ENCODE results near the gene GLUL.
"Not testable (repeated sequence)": the region's sequence is repeated elsewhere in the genome, so short reads cannot be mapped to it uniquely, and the experiment has no call there.

The GLUL gene

DNA sequence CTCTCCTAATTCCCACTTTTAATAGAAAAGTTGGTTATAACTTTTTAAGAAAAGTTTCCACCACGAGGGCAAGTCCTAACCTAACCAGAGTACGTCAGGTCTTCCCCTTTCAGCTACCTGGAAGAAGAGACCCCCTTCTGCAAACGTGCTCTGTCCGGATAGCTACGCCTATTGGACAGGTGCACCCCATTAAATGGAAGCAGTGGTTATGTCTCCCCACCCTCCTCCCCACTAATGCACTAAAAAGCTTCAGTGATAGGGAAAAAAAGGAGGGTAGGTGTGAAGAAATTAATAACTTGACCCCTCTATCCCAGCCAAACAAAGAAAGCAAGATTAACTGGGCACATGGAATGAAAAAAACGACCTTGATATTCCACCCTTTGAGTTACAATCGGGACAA, 7.7 kb downstream of the GLUL start:
- Histone ChIP-seq H3K9ac (ENCODE audit: low read depth, low read length) (no peak overlapping the region), H3K27ac (ENCODE audit: low read depth, low read length) (no peak overlapping the region), H3K4me3 (ENCODE audit: low read depth, low read length) (no peak overlapping the region), H3K27me3 (ENCODE audit: control insufficient read depth, insufficient read depth, low read length) (no peaks in the 10 kb centered on the region), H3K4me1 (ENCODE audit: control insufficient read depth, insufficient read depth, low read length) (no peaks in the 10 kb centered on the region; the same call in 1 of the 2 replicates), H3K9me3 (ENCODE audit: control insufficient read depth, insufficient read depth, low read length) (no peaks in the 10 kb centered on the region), H3K36me3 (ENCODE audit: control insufficient read depth, insufficient read depth, low read length) (peaks cover 78% of the 10 kb centered on the region)

DNA sequence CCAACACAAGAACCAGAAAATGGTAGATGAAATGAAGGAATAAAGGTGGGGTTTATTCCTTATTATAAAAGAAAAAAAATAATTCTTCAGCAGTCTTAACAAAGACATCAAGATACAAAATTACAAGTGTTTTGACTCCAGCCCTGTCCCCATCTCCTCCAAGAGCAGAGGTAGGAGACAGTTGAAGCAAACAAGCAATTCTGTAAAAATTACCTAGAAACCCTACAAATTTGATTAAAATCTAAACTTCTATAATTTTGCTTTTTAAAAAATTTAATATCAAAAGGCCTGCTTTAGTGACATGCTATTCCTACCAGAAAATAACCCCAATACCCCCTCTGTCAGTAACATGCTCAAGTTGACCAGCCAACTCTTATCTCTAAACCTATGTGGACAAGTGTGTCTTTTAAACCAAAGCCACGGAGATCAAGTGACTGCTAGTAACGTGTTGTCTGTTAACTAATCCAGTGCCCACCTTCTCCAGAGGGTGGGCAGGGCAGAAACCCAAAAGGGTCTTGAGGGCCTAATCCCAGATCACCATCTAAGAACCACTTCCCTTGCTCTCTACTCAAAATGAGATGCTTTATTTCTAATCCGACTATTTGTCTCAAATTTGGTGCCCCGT, 8.4 kb downstream of the GLUL start:
- Histone ChIP-seq H3K9me3 (ENCODE audit: control insufficient read depth, insufficient read depth, low read length) (no peaks in the 10 kb centered on the region), H3K36me3 (ENCODE audit: control insufficient read depth, insufficient read depth, low read length) (peaks cover 70% of the 10 kb centered on the region), H3K27me3 (ENCODE audit: control insufficient read depth, insufficient read depth, low read length) (no peaks in the 10 kb centered on the region), H3K4me3 (ENCODE audit: low read depth, low read length) (no peak overlapping the region), H3K9ac (ENCODE audit: low read depth, low read length) (no peak overlapping the region), H3K27ac (ENCODE audit: low read depth, low read length) (no peak overlapping the region), H3K4me1 (ENCODE audit: control insufficient read depth, insufficient read depth, low read length) (no peaks in the 10 kb centered on the region)

DNA sequence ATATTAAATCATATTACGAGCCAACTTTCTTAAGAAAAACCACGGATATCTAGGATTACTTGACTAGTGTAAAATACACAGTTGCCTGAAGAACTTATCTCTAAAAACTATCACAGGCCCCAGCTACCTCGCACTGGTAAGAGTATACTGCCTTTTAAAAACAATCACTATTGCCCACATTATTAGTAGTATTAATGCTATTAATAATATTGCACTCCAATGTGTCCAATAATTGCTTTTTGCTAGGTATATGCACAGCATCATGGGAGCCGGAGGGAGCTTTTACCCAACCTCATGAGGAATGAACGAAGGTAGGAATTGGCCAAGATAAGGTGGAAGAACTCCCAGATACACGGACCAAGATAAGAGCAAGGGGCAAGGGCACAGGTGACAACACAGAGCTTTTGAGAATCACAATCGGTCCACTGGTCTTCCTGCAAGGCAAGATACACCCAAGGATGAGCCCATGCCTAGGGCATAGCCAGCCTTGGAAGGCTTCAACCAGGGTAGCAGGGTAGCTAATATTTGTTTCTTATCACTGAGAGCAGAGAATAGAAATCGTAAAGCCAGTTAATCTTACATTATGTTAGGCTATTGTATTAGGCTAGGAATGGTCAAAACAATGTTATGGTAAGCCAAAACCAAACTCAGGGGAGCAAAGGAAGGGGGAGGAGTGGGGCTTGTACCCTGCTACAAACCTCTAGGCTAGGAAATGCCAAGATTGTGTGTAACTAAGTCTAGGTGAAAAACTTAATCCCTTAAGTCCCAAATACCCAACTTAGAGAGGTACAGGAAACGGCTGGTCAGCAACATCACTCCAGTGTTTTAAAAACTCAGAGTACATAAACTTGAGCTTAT, 9.4 kb downstream of the GLUL start:
- Histone ChIP-seq H3K27ac (ENCODE audit: low read depth, low read length) (no peak overlapping the region), H3K36me3 (ENCODE audit: control insufficient read depth, insufficient read depth, low read length) (peaks cover 61% of the 10 kb centered on the region), H3K4me1 (ENCODE audit: control insufficient read depth, insufficient read depth, low read length) (no peaks in the 10 kb centered on the region), H3K9ac (ENCODE audit: low read depth, low read length) (no peak overlapping the region), H3K4me3 (ENCODE audit: low read depth, low read length) (no peak overlapping the region), H3K9me3 (ENCODE audit: control insufficient read depth, insufficient read depth, low read length) (no peaks in the 10 kb centered on the region), H3K27me3 (ENCODE audit: control insufficient read depth, insufficient read depth, low read length) (no peaks in the 10 kb centered on the region)

DNA sequence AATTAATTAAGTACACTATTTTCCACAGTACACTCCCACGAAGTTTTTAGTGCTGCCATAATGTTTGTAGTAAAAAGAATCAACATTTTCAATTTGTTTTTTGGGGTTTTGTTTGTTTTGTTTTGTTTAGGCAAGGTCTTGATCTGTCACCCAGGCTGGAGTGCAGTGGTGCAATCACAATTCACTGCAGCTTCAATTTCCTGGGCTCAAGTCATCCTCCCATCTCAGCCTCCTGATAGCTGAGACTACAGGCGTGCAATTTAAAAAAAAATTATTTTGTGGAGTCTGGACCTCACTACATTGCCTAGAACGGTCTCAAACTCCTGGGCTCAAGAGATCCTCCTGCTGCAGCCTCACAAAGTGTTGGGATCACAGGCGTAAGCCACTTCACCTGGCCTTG, 11.4 kb downstream of the GLUL start:
- H3K36me3 ChIP-seq (ENCODE audit: control insufficient read depth, insufficient read depth, low read length), result peaks cover 41% of the 10 kb centered on the region
- H3K9me3 ChIP-seq (ENCODE audit: control insufficient read depth, insufficient read depth, low read length), result no peaks in the 10 kb centered on the region
- no peak overlapping the region for H3K9ac ChIP-seq (ENCODE audit: low read depth, low read length)
- no peak overlapping the region for H3K27ac ChIP-seq (ENCODE audit: low read depth, low read length)
- no peaks in the 10 kb centered on the region for H3K4me1 ChIP-seq (ENCODE audit: control insufficient read depth, insufficient read depth, low read length)
- H3K27me3 ChIP-seq (ENCODE audit: control insufficient read depth, insufficient read depth, low read length), result no peaks in the 10 kb centered on the region
- no peak overlapping the region for H3K4me3 ChIP-seq (ENCODE audit: low read depth, low read length)

DNA sequence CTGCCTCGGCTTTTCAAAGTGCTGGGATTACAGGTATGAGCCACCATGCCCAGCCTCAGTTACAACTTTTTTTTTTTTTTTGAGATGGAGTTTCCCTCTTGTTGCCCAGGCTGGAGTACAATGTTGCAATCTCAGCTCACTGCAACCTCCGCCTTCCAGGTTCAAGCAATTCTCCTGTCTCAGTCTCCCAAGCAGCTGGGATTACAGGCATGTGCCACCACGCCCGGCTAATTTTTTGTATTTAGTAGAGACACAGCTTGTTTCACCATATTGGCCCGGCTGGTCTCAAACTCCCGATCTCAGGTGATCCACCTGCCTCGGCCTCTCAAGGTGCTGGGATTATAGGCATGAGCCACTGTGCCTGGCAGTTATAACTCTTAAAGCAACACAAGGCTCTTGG, 11.8 kb downstream of the GLUL start:
- not testable (repeated sequence) for H3K27ac ChIP-seq (ENCODE audit: low read depth, low read length); H3K9me3 ChIP-seq (ENCODE audit: control insufficient read depth, insufficient read depth, low read length)

DNA sequence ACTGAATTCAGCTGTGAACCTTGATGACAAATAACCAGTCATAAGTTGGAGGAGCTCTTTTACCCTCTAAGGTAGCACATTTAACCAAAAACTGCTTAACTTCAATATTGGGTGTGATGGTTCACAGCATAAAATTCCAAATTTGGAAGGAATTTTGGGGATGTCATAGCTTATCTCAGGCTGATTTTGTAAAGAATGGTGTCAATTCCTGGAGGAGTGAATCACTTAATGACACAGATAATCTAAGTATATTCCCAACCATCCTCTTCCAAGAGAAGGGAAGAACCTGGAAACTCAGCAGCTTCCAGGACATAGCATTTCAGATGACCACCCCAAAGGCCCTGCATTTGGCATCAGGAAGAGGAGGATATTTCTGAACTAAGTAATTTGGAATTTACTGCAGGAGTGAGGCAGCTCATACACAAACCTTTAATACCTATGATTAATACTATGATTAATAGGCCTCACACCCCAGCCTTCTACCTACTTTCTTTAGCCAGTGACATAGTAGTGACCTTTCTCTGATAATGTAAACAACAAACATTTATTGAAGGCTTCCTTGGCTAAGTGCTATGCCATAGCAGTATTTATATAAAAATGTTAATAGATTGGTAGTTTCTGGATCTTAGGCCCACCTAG, 14.5 kb downstream of the GLUL start:
- no peak overlapping the region for H3K4me3 ChIP-seq (ENCODE audit: low read depth, low read length)
- H3K9ac ChIP-seq (ENCODE audit: low read depth, low read length), result no peak overlapping the region
- H3K9me3 ChIP-seq (ENCODE audit: control insufficient read depth, insufficient read depth, low read length), result no peaks in the 10 kb centered on the region
- H3K36me3 ChIP-seq (ENCODE audit: control insufficient read depth, insufficient read depth, low read length), result peaks cover 10% of the 10 kb centered on the region
- no peak overlapping the region for H3K27ac ChIP-seq (ENCODE audit: low read depth, low read length)
- no peaks in the 10 kb centered on the region for H3K4me1 ChIP-seq (ENCODE audit: control insufficient read depth, insufficient read depth, low read length)
- no peaks in the 10 kb centered on the region for H3K27me3 ChIP-seq (ENCODE audit: control insufficient read depth, insufficient read depth, low read length)

More for the DNA sequence above, 11.8 kb downstream of the GLUL start:
- H3K9ac ChIP-seq (ENCODE audit: low read depth, low read length); H3K4me3 ChIP-seq (ENCODE audit: low read depth, low read length); H3K27me3 ChIP-seq (ENCODE audit: control insufficient read depth, insufficient read depth, low read length); H3K4me1 ChIP-seq (ENCODE audit: control insufficient read depth, insufficient read depth, low read length): not testable (repeated sequence)
- peaks cover 37% of the 10 kb centered on the region for H3K36me3 ChIP-seq (ENCODE audit: control insufficient read depth, insufficient read depth, low read length)

DNA sequence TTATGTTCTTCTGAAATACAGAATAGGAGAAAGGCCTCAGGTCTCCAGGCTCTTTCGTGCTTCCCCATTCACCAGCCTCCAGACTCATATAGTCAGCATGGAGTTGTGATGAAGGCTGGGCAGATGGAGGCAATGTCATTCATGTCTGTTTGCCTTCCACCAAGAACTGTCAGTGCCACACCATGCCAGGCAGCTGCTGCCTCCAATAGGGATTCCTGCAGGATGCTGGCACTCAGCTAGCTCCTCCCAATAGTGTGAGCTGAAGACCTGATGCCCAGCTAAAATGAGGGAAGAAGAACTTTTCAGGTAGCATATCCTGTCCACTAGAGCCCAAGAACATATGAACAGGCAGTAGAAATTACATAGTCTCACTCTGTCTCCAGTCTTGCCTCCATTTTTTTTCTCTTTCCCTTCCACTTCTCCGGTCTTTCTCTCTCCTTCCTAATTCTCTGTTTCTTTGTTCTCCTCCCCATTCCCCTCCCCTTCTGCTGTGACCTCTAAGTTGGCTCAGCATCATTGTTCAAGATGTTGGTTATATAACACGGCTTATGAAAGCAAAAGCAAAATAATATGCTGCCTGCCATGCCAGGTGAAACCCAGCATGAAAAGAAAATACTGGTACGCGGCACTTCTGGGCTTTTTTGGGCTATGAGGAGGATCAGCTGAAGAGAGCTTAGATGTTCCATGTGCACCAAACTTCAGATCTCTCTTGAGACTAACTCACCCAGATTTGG, 17.3 kb downstream of the GLUL start:
- no peak overlapping the region for H3K9ac ChIP-seq (ENCODE audit: low read depth, low read length)
- H3K27ac ChIP-seq (ENCODE audit: low read depth, low read length), result no peak overlapping the region
- no peak overlapping the region for H3K4me3 ChIP-seq (ENCODE audit: low read depth, low read length)
- no peaks in the 10 kb centered on the region for H3K4me1 ChIP-seq (ENCODE audit: control insufficient read depth, insufficient read depth, low read length)
- no peaks in the 10 kb centered on the region for H3K9me3 ChIP-seq (ENCODE audit: control insufficient read depth, insufficient read depth, low read length)
- no peaks in the 10 kb centered on the region for H3K36me3 ChIP-seq (ENCODE audit: control insufficient read depth, insufficient read depth, low read length)
- no peaks in the 10 kb centered on the region for H3K27me3 ChIP-seq (ENCODE audit: control insufficient read depth, insufficient read depth, low read length)

DNA sequence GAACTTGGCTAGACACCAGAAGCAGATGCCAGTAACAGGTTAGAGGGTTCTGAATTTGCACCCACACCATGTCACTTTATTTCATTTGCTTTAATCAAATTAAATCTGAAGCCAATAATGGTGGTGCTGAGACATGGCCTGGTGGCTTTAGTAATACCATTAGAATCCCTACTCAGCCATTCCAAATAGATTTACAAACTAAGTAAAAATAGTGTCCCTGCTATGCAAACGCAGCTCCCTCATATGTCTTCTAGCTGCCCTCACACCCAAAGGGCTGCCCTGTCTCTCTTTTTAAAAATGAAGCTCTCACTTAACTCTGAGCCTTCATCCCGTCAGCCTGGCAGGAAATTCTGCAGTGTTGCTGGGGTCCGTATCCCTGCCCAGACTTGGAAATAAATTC, 21.1 kb downstream of the GLUL start:
- Histone ChIP-seq H3K27ac (ENCODE audit: low read depth, low read length) (no peak overlapping the region), H3K9me3 (ENCODE audit: control insufficient read depth, insufficient read depth, low read length) (no peaks in the 10 kb centered on the region)

DNA sequence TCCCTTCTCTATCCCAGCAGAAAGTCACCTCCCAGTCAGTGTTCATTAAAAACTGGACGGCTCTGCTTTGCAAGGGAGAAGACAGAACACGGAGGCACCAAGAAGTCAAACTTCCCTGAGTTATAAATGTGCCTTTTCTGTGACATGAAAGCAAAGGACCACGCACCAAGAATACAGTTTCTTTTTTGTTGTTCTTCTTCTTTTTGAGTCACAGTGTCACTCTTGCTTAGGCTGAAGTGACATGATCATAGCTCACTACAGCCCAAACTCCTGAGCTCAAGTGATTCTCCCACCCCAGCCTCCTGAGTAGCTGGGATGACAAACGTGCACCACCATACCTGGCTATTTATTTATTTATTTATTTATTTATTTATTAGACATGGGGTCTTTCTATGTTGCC, 22.7 kb downstream of the GLUL start:
- no peak overlapping the region for H3K9ac ChIP-seq (ENCODE audit: low read depth, low read length)
- H3K9me3 ChIP-seq (ENCODE audit: control insufficient read depth, insufficient read depth, low read length), result no peaks in the 10 kb centered on the region
- no peaks in the 10 kb centered on the region for H3K27me3 ChIP-seq (ENCODE audit: control insufficient read depth, insufficient read depth, low read length)
- H3K4me1 ChIP-seq (ENCODE audit: control insufficient read depth, insufficient read depth, low read length), result no peaks in the 10 kb centered on the region
- no peak overlapping the region for H3K27ac ChIP-seq (ENCODE audit: low read depth, low read length)
- H3K36me3 ChIP-seq (ENCODE audit: control insufficient read depth, insufficient read depth, low read length), result no peaks in the 10 kb centered on the region
- no peak overlapping the region for H3K4me3 ChIP-seq (ENCODE audit: low read depth, low read length)

More for the DNA sequence above, 21.1 kb downstream of the GLUL start:
- Histone ChIP-seq H3K9ac (ENCODE audit: low read depth, low read length) (no peak overlapping the region), H3K4me1 (ENCODE audit: control insufficient read depth, insufficient read depth, low read length) (no peaks in the 10 kb centered on the region), H3K27me3 (ENCODE audit: control insufficient read depth, insufficient read depth, low read length) (no peaks in the 10 kb centered on the region), H3K4me3 (ENCODE audit: low read depth, low read length) (no peak overlapping the region), H3K36me3 (ENCODE audit: control insufficient read depth, insufficient read depth, low read length) (no peaks in the 10 kb centered on the region)

DNA sequence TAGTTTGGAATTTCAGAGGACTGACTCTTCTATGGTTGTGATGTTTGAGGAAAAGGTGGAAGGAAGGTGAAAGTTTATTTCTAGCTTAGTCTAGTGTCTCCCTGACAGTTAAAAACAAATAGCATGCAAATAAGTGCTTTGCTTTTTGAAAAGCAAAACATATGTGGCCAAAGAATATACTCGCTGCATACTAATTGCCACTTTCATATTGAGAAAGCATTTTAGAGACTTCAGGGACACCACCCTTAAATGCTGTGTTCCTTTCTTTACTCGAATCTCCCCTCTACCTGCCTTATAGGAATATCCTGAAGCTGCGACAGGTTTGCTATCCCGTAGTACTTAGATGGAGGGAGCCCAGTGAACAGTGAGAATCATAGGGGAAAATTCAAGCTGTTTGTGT, 23.2 kb downstream of the GLUL start:
- Histone ChIP-seq H3K9me3 (ENCODE audit: control insufficient read depth, insufficient read depth, low read length) (no peaks in the 10 kb centered on the region), H3K36me3 (ENCODE audit: control insufficient read depth, insufficient read depth, low read length) (no peaks in the 10 kb centered on the region), H3K9ac (ENCODE audit: low read depth, low read length) (no peak overlapping the region), H3K4me1 (ENCODE audit: control insufficient read depth, insufficient read depth, low read length) (peaks cover 1% of the 10 kb centered on the region; the same call in 1 of the 2 replicates), H3K27ac (ENCODE audit: low read depth, low read length) (no peak overlapping the region), H3K4me3 (ENCODE audit: low read depth, low read length) (no peak overlapping the region), H3K27me3 (ENCODE audit: control insufficient read depth, insufficient read depth, low read length) (no peaks in the 10 kb centered on the region)

All from HUES48 (cell line).